Fibroblast of the aortic adventitia (primary cell): Measurements from ENCODE around the gene RP9. TPM values are rescaled to one million over a fixed set of nuclear protein-coding genes. Genes with fewer than 3 reads are reported as not detected.

Experiments used
- DNase-seq: peaks from one replicate; pipeline ENCODE4 v3.0.0-alpha.2; 2010; ENCODE audit warnings: low read depth
- H3K4me3 ChIP-seq: 2 replicates; pipeline ENCODE4 v1.5.1; 2011; ENCODE audit warnings: low read depth, mild to moderate bottlenecking, control low read depth, low read length, moderate library complexity
- CTCF ChIP-seq: IDR thresholded peaks from 2 replicates; pipeline ENCODE4 v1.5.1; 2011; ENCODE audit warnings: mild to moderate bottlenecking, low read length, control low read depth, inconsistent platforms; ENCODE audit not compliant: insufficient read depth
- total RNA-seq: library from RNA; depleted of rRNA; stranded (reverse); fragments of >200 nt; gene quantifications from 2 replicates; pipeline ENCODE4 v1.2.3, GENCODE V29; 2012; ENCODE audit warnings: low replicate concordance

RP9 gene
- total RNA-seq, 1 donor: 7.2 TPM

GRCh38 chr7:33128990-33129805 is 20.0 kb upstream of the RP9 start, which contains the start of gene BBS9:
TSS of gene BBS9 (plus strand) at chr7:33129564. CDS start at chr7:33146253, 16,689 bp downstream.
- peak; percentile 91 for DNase-seq
- peak within 1 kb of the TSS; percentile 91 for H3K4me3 ChIP-seq
- TF ChIP-seq CTCF: peak; percentile 28

GRCh38 chr7:33128631-33128989 is 19.4 kb upstream of the RP9 start:
- DNase-seq: no peak
- peak overlapping the region; percentile 91 for H3K4me3 ChIP-seq
- TF ChIP-seq CTCF: no peak

- DNase-seq: no peak
- no peak overlapping the region for H3K4me3 ChIP-seq
- TF ChIP-seq CTCF: no peak
Observed at GRCh38 chr7:33127085-33127484, 17.9 kb upstream of the RP9 start.

GRCh38 chr7:33118383-33118782 is 9.2 kb upstream of the RP9 start:
- no peak for TF ChIP-seq CTCF
- no peak for DNase-seq
- H3K4me3 ChIP-seq: no peak overlapping the region

GRCh38 chr7:33114976-33115375 is 5.8 kb upstream of the RP9 start:
- no peak for DNase-seq
- no peak for TF ChIP-seq CTCF
- no peak overlapping the region for H3K4me3 ChIP-seq

GRCh38 chr7:33111614-33112013 is 2.4 kb upstream of the RP9 start:
- no peak for TF ChIP-seq CTCF
- H3K4me3 ChIP-seq: no peak overlapping the region
- DNase-seq: no peak

GRCh38 chr7:33109758-33110238 is 594 bp upstream of the RP9 start:
- no peak for TF ChIP-seq CTCF

More at GRCh38 chr7:33109758-33110238, 594 bp upstream of the RP9 start:
- H3K4me3 ChIP-seq: peak overlapping the region; percentile 70
- no peak for DNase-seq
